Astrocyte (in vitro differentiated cells and primary cell): ENCODE measurements around the gene DENND5B. TPM values are rescaled to one million over a fixed set of nuclear protein-coding genes. Genes with fewer than 3 reads are reported as not detected.
"Not testable (repeated sequence)": the region's sequence is repeated elsewhere in the genome, so short reads cannot be mapped to it uniquely, and the experiment has no call there.

Experiments
- DNase-seq: peaks from one replicate; pipeline ENCODE4 v3.0.0-alpha.2; 2010; ENCODE audit warnings: low read depth
- FAIRE-seq: peaks from 2 replicates; lab custom pipeline; 2011; peaks lifted over from hg19 to GRCh38; lab: Jason Lieb, UNC
- H2AFZ ChIP-seq: 2 replicates; pipeline ENCODE4 v1.6.0; 2012; ENCODE audit warnings: low read depth, low read length, inconsistent platforms
- H3K27ac ChIP-seq: 2 replicates; pipeline ENCODE4 v1.5.1; 2011; ENCODE audit warnings: low read depth, low read length, inconsistent platforms
- H3K27me3 ChIP-seq: 2 replicates; pipeline ENCODE4 v1.6.0; 2011; ENCODE audit warnings: low read length, inconsistent platforms; ENCODE audit not compliant: insufficient read depth
- H3K36me3 ChIP-seq: 2 replicates; pipeline ENCODE4 v1.5.1; 2011; ENCODE audit warnings: low read length, inconsistent platforms; ENCODE audit not compliant: insufficient read depth
- H3K4me1 ChIP-seq: 2 replicates; pipeline ENCODE4 v1.5.1; 2011; ENCODE audit warnings: low read length, inconsistent platforms; ENCODE audit not compliant: insufficient read depth
- H3K4me2 ChIP-seq: 2 replicates; pipeline ENCODE4 v1.6.0; 2012; ENCODE audit warnings: low read length, inconsistent platforms
- H3K4me3 ChIP-seq: 2 replicates; pipeline ENCODE4 v1.5.1; 2011; ENCODE audit warnings: low read depth, mild to moderate bottlenecking, low read length, inconsistent platforms; ENCODE audit not compliant: insufficient read depth
- H3K79me2 ChIP-seq: 2 replicates; pipeline ENCODE4 v1.6.0; 2012; ENCODE audit warnings: mild to moderate bottlenecking, low read length, inconsistent platforms; ENCODE audit not compliant: insufficient read depth
- H3K9ac ChIP-seq: 2 replicates; pipeline ENCODE4 v1.6.0; 2012; ENCODE audit warnings: mild to moderate bottlenecking, low read length, inconsistent platforms
- H3K9me3 ChIP-seq: 2 replicates; pipeline ENCODE4 v1.5.1; 2012; ENCODE audit warnings: low read depth, mild to moderate bottlenecking, low read length, inconsistent platforms; ENCODE audit not compliant: insufficient read depth
- H4K20me1 ChIP-seq: 2 replicates; pipeline ENCODE4 v1.6.0; 2012; ENCODE audit warnings: low read length, inconsistent platforms; ENCODE audit not compliant: insufficient read depth
- H3K27ac Mint-ChIP-seq: one replicate; pipeline ENCODE4 v1.8.0; 2021; ENCODE audit warnings: mild to moderate bottlenecking, mixed read lengths; ENCODE audit not compliant: unreplicated experiment
- H3K27me3 Mint-ChIP-seq: one replicate; pipeline ENCODE4 v1.8.0; 2021; ENCODE audit warnings: low read depth, mixed read lengths; ENCODE audit not compliant: unreplicated experiment
- H3K36me3 Mint-ChIP-seq: one replicate; pipeline ENCODE4 v1.8.0; 2021; ENCODE audit warnings: low read depth, mixed read lengths; ENCODE audit not compliant: unreplicated experiment
- H3K4me1 Mint-ChIP-seq: one replicate; pipeline ENCODE4 v1.8.0; 2021; ENCODE audit warnings: low read depth, mixed read lengths; ENCODE audit not compliant: unreplicated experiment
- H3K4me3 Mint-ChIP-seq: one replicate; pipeline ENCODE4 v1.8.0; 2021; ENCODE audit warnings: mild to moderate bottlenecking, moderate library complexity, mixed read lengths; ENCODE audit not compliant: unreplicated experiment
- H3K9me3 Mint-ChIP-seq: one replicate; pipeline ENCODE4 v1.8.0; 2021; ENCODE audit warnings: mild to moderate bottlenecking, mixed read lengths; ENCODE audit not compliant: unreplicated experiment
- CTCF ChIP-seq: IDR thresholded peaks from 2 replicates; pipeline ENCODE4 v1.5.1; 2011; ENCODE audit warnings: low read depth, mild to moderate bottlenecking, inconsistent platforms, low read length, moderate library complexity; ENCODE audit not compliant: insufficient read depth
- EZH2 ChIP-seq: IDR thresholded peaks from 2 replicates; pipeline ENCODE4 v1.6.1; 2012; ENCODE audit warnings: mild to moderate bottlenecking, low read length, inconsistent platforms; ENCODE audit not compliant: insufficient read depth
- total RNA-seq: library from RNA; stranded (reverse); gene quantifications from 2 replicates; pipeline ENCODE4 v1.2.1, GENCODE V29; 2021

DENND5B gene
- total RNA-seq, 1 donor from 2014 or later, result 22.7 TPM

DNA sequence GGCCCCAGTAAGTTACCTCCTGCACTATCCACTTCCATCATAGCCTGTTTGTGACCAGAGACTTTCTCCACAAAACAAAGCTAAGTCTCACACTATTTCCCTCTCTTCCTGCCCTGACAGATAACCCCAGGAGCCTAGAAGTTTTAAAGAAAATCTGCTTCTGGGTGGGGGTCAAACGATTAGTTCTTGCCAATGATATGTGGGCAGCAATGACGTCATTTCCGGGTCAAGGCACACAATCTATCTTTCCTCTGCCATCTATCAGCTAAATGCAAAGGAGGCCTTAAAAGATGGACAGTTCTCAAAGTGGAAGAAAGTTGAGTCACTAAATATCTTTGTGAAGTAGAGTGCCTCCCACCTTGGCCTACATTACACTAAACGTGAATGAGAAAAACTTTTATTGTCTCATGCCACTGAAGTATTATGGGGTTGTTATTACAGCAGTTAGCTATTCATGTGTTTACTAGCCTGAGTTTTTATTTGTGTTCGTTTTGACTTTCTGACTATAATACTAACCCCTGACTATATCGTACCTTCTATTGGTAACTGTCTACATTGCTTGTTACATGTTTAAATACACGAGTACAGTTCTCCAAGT, 86.2 kb downstream of the DENND5B start:
- Histone ChIP-seq H3K9me3 (no peaks in the 10 kb centered on the region), H3K4me2 (no peak overlapping the region), H3K36me3 (no peaks in the 10 kb centered on the region), H2AFZ (no peak overlapping the region), H3K79me2 (peaks cover 24% of the 10 kb centered on the region), H3K9ac (no peak overlapping the region), H3K27ac (no peak overlapping the region), H4K20me1 (no peaks in the 10 kb centered on the region), H3K4me3 (no peak overlapping the region), H3K4me1 (peaks cover 21% of the 10 kb centered on the region), H3K27me3 (no peaks in the 10 kb centered on the region)
- no peak overlapping the region for H3K27ac Mint-ChIP-seq
- peaks cover 5% of the 10 kb centered on the region for H3K9me3 Mint-ChIP-seq
- H3K27me3 Mint-ChIP-seq, result no peaks in the 10 kb centered on the region
- no peaks in the 10 kb centered on the region for H3K36me3 Mint-ChIP-seq
- no peak overlapping the region for H3K4me3 Mint-ChIP-seq
- H3K4me1 Mint-ChIP-seq, result peaks cover 23% of the 10 kb centered on the region
- no peak for FAIRE-seq
- no peak for TF ChIP-seq CTCF
- TF ChIP-seq EZH2, result no peak
- DNase-seq, result no peak

GRCh38 chr12:31501014-31501413, 89.9 kb downstream of the DENND5B start:
- peaks cover 13% of the 10 kb centered on the region for H3K4me1 Mint-ChIP-seq
- H4K20me1 ChIP-seq, H3K27me3 ChIP-seq, H3K36me3 ChIP-seq, H3K27ac Mint-ChIP-seq, H2AFZ ChIP-seq, H3K4me2 ChIP-seq, H3K9me3 Mint-ChIP-seq, H3K4me3 ChIP-seq, DNase-seq, H3K27me3 Mint-ChIP-seq, H3K4me1 ChIP-seq, H3K27ac ChIP-seq, FAIRE-seq, H3K9me3 ChIP-seq, H3K79me2 ChIP-seq, H3K9ac ChIP-seq, H3K36me3 Mint-ChIP-seq, H3K4me3 Mint-ChIP-seq: not testable (repeated sequence)

GRCh38 chr12:31499567-31499966, 91.4 kb downstream of the DENND5B start:
- Mint-ChIP-seq H3K4me3 (no peak overlapping the region), H3K4me1 (peaks cover 13% of the 10 kb centered on the region), H3K27ac (no peak overlapping the region), H3K9me3 (peaks cover 4% of the 10 kb centered on the region), H3K36me3 (peaks cover 3% of the 10 kb centered on the region), H3K27me3 (no peaks in the 10 kb centered on the region)
- H3K4me3 ChIP-seq, result no peak overlapping the region
- H3K27ac ChIP-seq, result no peak overlapping the region
- no peaks in the 10 kb centered on the region for H3K36me3 ChIP-seq
- no peak overlapping the region for H3K9ac ChIP-seq
- no peak for FAIRE-seq
- no peak for TF ChIP-seq CTCF
- TF ChIP-seq EZH2, result no peak
- H4K20me1 ChIP-seq, result no peaks in the 10 kb centered on the region
- H3K79me2 ChIP-seq, result peaks cover 2% of the 10 kb centered on the region
- H3K9me3 ChIP-seq, result no peaks in the 10 kb centered on the region
- no peaks in the 10 kb centered on the region for H3K4me1 ChIP-seq
- no peaks in the 10 kb centered on the region for H3K27me3 ChIP-seq
- H2AFZ ChIP-seq, result no peak overlapping the region
- no peak for DNase-seq
- no peak overlapping the region for H3K4me2 ChIP-seq
